HCT116 (cell line): ENCODE measurements around the gene CECR2. TPM values are rescaled to one million over a fixed set of nuclear protein-coding genes. Genes with fewer than 3 reads are reported as not detected.

ENCODE experiments used
- ATAC-seq: fragments of 200-7000 bp; cut with Tn5 transposase; 2 replicates; pipeline ENCODE4 v1.9.1; 2020; ENCODE audit warnings: mild to moderate bottlenecking, moderate library complexity
- BruUV-seq: library from RNA; stranded (reverse); fragments of 400-500 nt; replicated peaks from 2 replicates; lab custom pipeline; 2021; lab: Mats Ljungman, UMichigan
- CTCF ChIA-PET: fragments of 300-600 bp; sonication (Branson Sonifier 250); formaldehyde crosslinking; loops from one replicate; lab custom pipeline; 2021; ENCODE audit warnings: antibody characterized with exemption; lab: Charles Lee
- POLR2A ChIA-PET: fragments of 300-600, 350-600 bp; sonication (Branson Sonifier 250); formaldehyde crosslinking; loops from one replicate; lab custom pipeline; 2021; ENCODE audit warnings: antibody characterized with exemption; lab: Charles Lee
- RAD21 ChIA-PET, 2 experiments: fragments of 300-600 bp; sonication (Branson Sonifier 250); formaldehyde crosslinking; loops; one replicate each; lab custom pipeline; 2023; ENCODE audit warnings: low total read pairs in 2 of 2; ENCODE audit not compliant: uncharacterized antibody in 2 of 2, unreplicated experiment in 2 of 2, low non-redundant PET in 1 of 2; lab: Charles Lee
- DNase-seq: peaks from one replicate; pipeline ENCODE4 v3.0.0-alpha.2; 2010; ENCODE audit warnings: low read depth, low spot score
- H2AFZ ChIP-seq: fragments of 200-600 bp; shearing (Covaris generic), sonication (generic); 2 replicates; pipeline ENCODE4 v1.6.1; 2017; ENCODE audit warnings: low read depth, mixed run types, mixed read lengths, antibody characterized with exemption, low read length; ENCODE audit not compliant: poor library complexity, severe bottlenecking
- H3K27ac ChIP-seq: 2 replicates; pipeline ENCODE4 v1.5.1; 2012; ENCODE audit warnings: low read depth, low read length
- H3K27me3 ChIP-seq: fragments of 200-600 bp; sonication (generic); 2 replicates; pipeline ENCODE4 v1.6.1; 2016; ENCODE audit warnings: mixed run types, low read length, mixed read lengths; ENCODE audit not compliant: insufficient read depth
- H3K36me3 ChIP-seq, 2 experiments: fragments of 200-500 bp in 1 of 2; fragments of 200-600 bp in 1 of 2; sonication (Bioruptor generic) in 1 of 2; sonication (generic) in 1 of 2; 2 replicates each; pipeline versions ENCODE4 v1.5.1 to v1.6.1; 2014 to 2016; ENCODE audit warnings: low read length in 2 of 2, inconsistent platforms in 1 of 2, mixed read lengths in 1 of 2, mixed run types in 1 of 2; ENCODE audit not compliant: insufficient read depth in 2 of 2, control insufficient read depth in 1 of 2
- H3K4me1 ChIP-seq, 2 experiments: fragments of 200-600 bp in 1 of 2; sonication (generic) in 1 of 2; 2 replicates each; pipeline versions ENCODE4 v1.5.1 to v1.6.1; 2012 to 2017; ENCODE audit warnings: low read length in 2 of 2, inconsistent platforms in 1 of 2, mild to moderate bottlenecking in 1 of 2, mixed read lengths in 1 of 2, mixed run types in 1 of 2, moderate library complexity in 1 of 2; ENCODE audit not compliant: insufficient read depth in 2 of 2, control insufficient read depth in 1 of 2
- H3K4me2 ChIP-seq: fragments of 200-600 bp; sonication (generic); 2 replicates; pipeline ENCODE4 v1.6.1; 2017; ENCODE audit warnings: mixed run types, low read length, mixed read lengths
- H3K4me3 ChIP-seq, 2 experiments: fragments of 200-600 bp in 1 of 2; sonication (generic) in 1 of 2; replicated peaks in 1 of 2; 2 replicates each; pipeline ENCODE4 v1.5.1; 2011 to 2016; ENCODE audit warnings: low read length in 2 of 2, control low read depth in 1 of 2, low read depth in 1 of 2, mild to moderate bottlenecking in 1 of 2, mixed read lengths in 1 of 2, mixed run types in 1 of 2
- H3K79me2 ChIP-seq: fragments of 200-600 bp; sonication (generic); 2 replicates; pipeline ENCODE4 v1.6.1; 2017; ENCODE audit warnings: mild to moderate bottlenecking, mixed run types, low read length, moderate library complexity, mixed read lengths; ENCODE audit not compliant: insufficient read depth
- H3K9ac ChIP-seq: fragments of 200-600 bp; sonication (generic); 2 replicates; pipeline ENCODE4 v1.6.1; 2016; ENCODE audit warnings: low read length, mixed read lengths
- H3K9me2 ChIP-seq: fragments of 200-600 bp; sonication (generic), shearing (Covaris generic); 2 replicates; pipeline ENCODE4 v1.6.1; 2017; ENCODE audit warnings: mixed run types, mild to moderate bottlenecking, moderate library complexity; ENCODE audit not compliant: insufficient read depth
- H3K9me3 ChIP-seq, 2 experiments: fragments of 200-500 bp in 1 of 2; fragments of 200-600 bp in 1 of 2; sonication (Bioruptor generic) in 1 of 2; sonication (generic) in 1 of 2; 2 replicates each; pipeline ENCODE4 v1.6.1; 2014 to 2017; ENCODE audit warnings: low read length in 2 of 2, mixed read lengths in 2 of 2, inconsistent platforms in 1 of 2, low read depth in 1 of 2, mild to moderate bottlenecking in 1 of 2, mixed run types in 1 of 2, moderate library complexity in 1 of 2; ENCODE audit not compliant: control insufficient read depth in 1 of 2, insufficient read depth in 1 of 2
- H4K20me1 ChIP-seq: fragments of 200-600 bp; sonication (generic), shearing (Covaris generic); 2 replicates; pipeline ENCODE4 v1.6.1; 2017; ENCODE audit warnings: mixed run types, mild to moderate bottlenecking, moderate library complexity; ENCODE audit not compliant: insufficient read depth
- ELF1 ChIP-seq: IDR thresholded peaks from 2 replicates; pipeline ENCODE4 v1.6.1; 2012; ENCODE audit warnings: low read depth, borderline replicate concordance
- EZH2 ChIP-seq: fragments of 200-600 bp; sonication (generic); IDR thresholded peaks from 2 replicates; pipeline ENCODE4 v1.6.1; 2017; ENCODE audit warnings: antibody characterized with exemption, mixed run types
- FOSL1 ChIP-seq: IDR thresholded peaks from 2 replicates; pipeline ENCODE4 v1.6.1; 2012; ENCODE audit warnings: low read depth
- POLR2A ChIP-seq: IDR thresholded peaks from 2 replicates; pipeline ENCODE4 v1.7.0; 2011; ENCODE audit warnings: borderline replicate concordance; ENCODE audit not compliant: insufficient read depth, insufficient read length; ENCODE audit errors: extremely low read depth
- POLR2AphosphoS5 ChIP-seq: IDR thresholded peaks from 2 replicates; pipeline ENCODE4 v1.6.1; 2011; ENCODE audit warnings: mild to moderate bottlenecking, low read depth, low read length, moderate library complexity
- SIN3A ChIP-seq: IDR thresholded peaks from 2 replicates; pipeline ENCODE4 v1.6.1; 2012; ENCODE audit warnings: low read depth
- SP1 ChIP-seq: IDR thresholded peaks from 2 replicates; pipeline ENCODE4 v1.6.1; 2012; ENCODE audit warnings: low read depth
- SRF ChIP-seq: IDR thresholded peaks from 2 replicates; pipeline ENCODE4 v1.6.1; 2012; ENCODE audit warnings: low read depth
- TCF7L2 ChIP-seq: IDR thresholded peaks from 2 replicates; pipeline ENCODE4 v1.7.0; 2011; ENCODE audit warnings: borderline replicate concordance, inconsistent platforms; ENCODE audit not compliant: insufficient read depth, insufficient read length; ENCODE audit errors: extremely low read depth
- ZFX ChIP-seq: fragments of 450-650 bp; IDR thresholded peaks from 2 replicates; pipeline ENCODE4 v1.6.1; 2017
- intact Hi-C: fragments of 100-400 bp; cut with micrococcal nuclease; formaldehyde crosslinking; loops from 2 replicates; pipeline ENCODE4 v1.10.0; 2022
- total RNA-seq: library from RNA; stranded (reverse); gene quantifications from one replicate; pipeline ENCODE4 v1.2.1, GENCODE V29; 2021; ENCODE audit not compliant: unreplicated experiment
- TF ChIP-seq, protein P1 (sequence below): IDR thresholded peaks from 2 replicates; pipeline ENCODE4 v1.6.1; 2012
- TF ChIP-seq, protein P2 (sequence below): IDR thresholded peaks from 2 replicates; pipeline ENCODE4 v1.6.1; 2012; ENCODE audit warnings: low read depth
- TF ChIP-seq, protein P3 (sequence below), 3 experiments: fragments of 200-600 bp in 1 of 3; sonication (generic) in 1 of 3; IDR thresholded peaks in 2 of 3; conservative IDR thresholded peaks in 1 of 3; 2 replicates each; pipeline ENCODE4 v1.5.1; 2012 to 2017; ENCODE audit warnings: low read depth in 2 of 3, low read length in 2 of 3, antibody characterized with exemption in 1 of 3, borderline replicate concordance in 1 of 3, control low read depth in 1 of 3, mild to moderate bottlenecking in 1 of 3, mixed read lengths in 1 of 3, mixed run types in 1 of 3, moderate library complexity in 1 of 3; ENCODE audit not compliant: insufficient read depth in 1 of 3
- TF ChIP-seq, protein P4 (sequence below): IDR thresholded peaks from 2 replicates; pipeline ENCODE4 v1.6.1; 2012

The CECR2 gene
- total RNA-seq, 1 experiment from 2014 or later, result 6.0 TPM

DNA sequence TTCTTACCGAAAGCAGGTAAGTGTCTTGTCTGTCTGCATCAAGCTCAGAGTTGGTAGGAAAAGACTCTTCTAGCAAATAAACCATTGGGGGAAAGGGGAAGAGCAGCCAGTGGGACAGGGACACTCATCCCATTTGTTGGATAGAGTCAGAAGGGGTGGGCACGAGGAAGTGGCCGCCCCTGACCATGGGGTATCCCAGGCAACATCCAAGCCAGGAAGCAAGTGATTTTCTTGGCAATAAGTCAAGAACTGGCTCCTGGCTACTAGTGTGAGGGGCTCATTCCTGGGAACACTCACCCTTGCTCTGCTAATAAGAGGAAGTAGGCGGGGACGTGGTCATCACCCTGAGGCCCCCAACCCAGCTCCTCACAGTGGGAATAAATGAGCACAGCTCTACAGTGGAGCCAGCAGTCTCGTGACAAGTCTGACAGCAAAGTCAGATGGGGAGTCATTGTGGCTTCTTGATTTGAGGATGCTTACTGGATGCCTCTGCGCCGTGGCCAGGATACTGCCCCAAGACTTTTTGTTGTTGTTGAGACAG lies 200.8 kb downstream of the CECR2 start:
- POLR2A ChIA-PET, result no interaction called here
- Histone ChIP-seq H3K27me3 (no peaks in the 10 kb centered on the region), H3K4me1 (no peaks in the 10 kb centered on the region), H3K9ac (no peak overlapping the region), H3K79me2 (no peaks in the 10 kb centered on the region), H3K9me3 (no peaks in the 10 kb centered on the region), H4K20me1 (no peaks in the 10 kb centered on the region), H3K4me3 (no peak overlapping the region), H2AFZ (no peak overlapping the region)
- no peak for DNase-seq
- no TSS peak for BruUV-seq
- CTCF ChIA-PET, result no interaction called here
- RAD21 ChIA-PET, result no interaction called here
- intact Hi-C loops, result no loop called here
- TF ChIP-seq ELF1 (no peak), SP1 (no peak), SRF (no peak), ZFX (no peak), POLR2A (no peak)
- TF ChIP-seq, protein P1, sequence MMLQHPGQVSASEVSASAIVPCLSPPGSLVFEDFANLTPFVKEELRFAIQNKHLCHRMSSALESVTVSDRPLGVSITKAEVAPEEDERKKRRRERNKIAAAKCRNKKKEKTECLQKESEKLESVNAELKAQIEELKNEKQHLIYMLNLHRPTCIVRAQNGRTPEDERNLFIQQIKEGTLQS, result no peak
- TF ChIP-seq, all 23 proteins: peak for 0
- ATAC-seq, result no peak
- Histone ChIP-seq H3K9me2 (no peaks in the 10 kb centered on the region), H3K4me2 (no peak overlapping the region), H3K36me3 (no peaks in the 10 kb centered on the region), H3K27ac (no peak overlapping the region)

DNA sequence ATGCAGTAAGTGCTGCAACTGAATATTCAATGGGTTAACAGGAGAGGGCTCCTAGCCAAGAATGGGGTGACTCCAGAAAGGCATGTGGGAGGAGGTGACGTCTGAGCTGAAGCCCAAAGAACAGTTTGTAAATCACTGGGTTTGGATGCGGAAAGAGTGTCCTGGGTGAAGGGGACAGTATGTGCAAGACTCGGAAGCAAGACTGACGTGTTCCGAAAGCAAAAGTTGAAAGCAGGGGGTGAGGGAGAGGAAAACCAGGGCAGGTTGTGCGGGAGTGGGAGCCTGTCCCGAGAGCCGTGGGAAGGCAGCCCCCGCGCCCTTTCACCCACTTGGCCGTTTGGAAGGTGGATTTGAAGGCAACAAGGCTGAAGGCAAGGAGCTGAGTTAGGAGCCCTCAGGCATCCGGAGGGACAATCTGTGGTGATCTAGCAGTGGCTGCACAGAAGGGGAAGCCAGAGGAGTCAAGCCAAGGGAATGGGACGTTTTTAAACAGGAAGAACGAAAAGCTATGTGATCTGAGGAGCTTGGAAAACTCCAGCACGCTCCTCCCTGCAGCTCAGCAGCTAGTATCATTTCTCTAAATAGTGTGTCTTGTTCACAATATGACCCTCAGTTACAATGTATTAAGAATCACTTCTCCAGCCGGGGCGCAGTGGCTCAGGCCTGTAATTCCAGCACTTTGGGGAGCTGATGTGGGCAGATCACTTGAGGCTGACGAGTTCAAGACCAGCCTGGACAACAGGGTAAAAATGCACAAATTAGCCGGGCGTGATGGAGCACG lies 201.8 kb downstream of the CECR2 start:
- Histone ChIP-seq H3K4me2 (no peak overlapping the region), H3K9me2 (no peaks in the 10 kb centered on the region), H3K36me3 (no peaks in the 10 kb centered on the region), H4K20me1 (no peaks in the 10 kb centered on the region), H3K4me3 (no peak overlapping the region), H3K9ac (no peak overlapping the region), H2AFZ (no peak overlapping the region), H3K79me2 (no peaks in the 10 kb centered on the region), H3K4me1 (no peaks in the 10 kb centered on the region), H3K27me3 (no peaks in the 10 kb centered on the region), H3K27ac (no peak overlapping the region), H3K9me3 (no peaks in the 10 kb centered on the region)
- ChIA-PET CTCF (no interaction called here), POLR2A (no interaction called here), RAD21 (no interaction called here)
- DNase-seq (no peak), ATAC-seq (no peak)
- intact Hi-C loops, result no loop called here
- BruUV-seq, result no TSS peak
- TF ChIP-seq ZFX (no peak), POLR2A (no peak), SRF (no peak), EZH2 (no peak), SIN3A (no peak), POLR2AphosphoS5 (no peak), FOSL1 (no peak), TCF7L2 (no peak)
- TF ChIP-seq, protein P2, sequence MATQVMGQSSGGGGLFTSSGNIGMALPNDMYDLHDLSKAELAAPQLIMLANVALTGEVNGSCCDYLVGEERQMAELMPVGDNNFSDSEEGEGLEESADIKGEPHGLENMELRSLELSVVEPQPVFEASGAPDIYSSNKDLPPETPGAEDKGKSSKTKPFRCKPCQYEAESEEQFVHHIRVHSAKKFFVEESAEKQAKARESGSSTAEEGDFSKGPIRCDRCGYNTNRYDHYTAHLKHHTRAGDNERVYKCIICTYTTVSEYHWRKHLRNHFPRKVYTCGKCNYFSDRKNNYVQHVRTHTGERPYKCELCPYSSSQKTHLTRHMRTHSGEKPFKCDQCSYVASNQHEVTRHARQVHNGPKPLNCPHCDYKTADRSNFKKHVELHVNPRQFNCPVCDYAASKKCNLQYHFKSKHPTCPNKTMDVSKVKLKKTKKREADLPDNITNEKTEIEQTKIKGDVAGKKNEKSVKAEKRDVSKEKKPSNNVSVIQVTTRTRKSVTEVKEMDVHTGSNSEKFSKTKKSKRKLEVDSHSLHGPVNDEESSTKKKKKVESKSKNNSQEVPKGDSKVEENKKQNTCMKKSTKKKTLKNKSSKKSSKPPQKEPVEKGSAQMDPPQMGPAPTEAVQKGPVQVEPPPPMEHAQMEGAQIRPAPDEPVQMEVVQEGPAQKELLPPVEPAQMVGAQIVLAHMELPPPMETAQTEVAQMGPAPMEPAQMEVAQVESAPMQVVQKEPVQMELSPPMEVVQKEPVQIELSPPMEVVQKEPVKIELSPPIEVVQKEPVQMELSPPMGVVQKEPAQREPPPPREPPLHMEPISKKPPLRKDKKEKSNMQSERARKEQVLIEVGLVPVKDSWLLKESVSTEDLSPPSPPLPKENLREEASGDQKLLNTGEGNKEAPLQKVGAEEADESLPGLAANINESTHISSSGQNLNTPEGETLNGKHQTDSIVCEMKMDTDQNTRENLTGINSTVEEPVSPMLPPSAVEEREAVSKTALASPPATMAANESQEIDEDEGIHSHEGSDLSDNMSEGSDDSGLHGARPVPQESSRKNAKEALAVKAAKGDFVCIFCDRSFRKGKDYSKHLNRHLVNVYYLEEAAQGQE, result no peak
- TF ChIP-seq, protein P3, sequence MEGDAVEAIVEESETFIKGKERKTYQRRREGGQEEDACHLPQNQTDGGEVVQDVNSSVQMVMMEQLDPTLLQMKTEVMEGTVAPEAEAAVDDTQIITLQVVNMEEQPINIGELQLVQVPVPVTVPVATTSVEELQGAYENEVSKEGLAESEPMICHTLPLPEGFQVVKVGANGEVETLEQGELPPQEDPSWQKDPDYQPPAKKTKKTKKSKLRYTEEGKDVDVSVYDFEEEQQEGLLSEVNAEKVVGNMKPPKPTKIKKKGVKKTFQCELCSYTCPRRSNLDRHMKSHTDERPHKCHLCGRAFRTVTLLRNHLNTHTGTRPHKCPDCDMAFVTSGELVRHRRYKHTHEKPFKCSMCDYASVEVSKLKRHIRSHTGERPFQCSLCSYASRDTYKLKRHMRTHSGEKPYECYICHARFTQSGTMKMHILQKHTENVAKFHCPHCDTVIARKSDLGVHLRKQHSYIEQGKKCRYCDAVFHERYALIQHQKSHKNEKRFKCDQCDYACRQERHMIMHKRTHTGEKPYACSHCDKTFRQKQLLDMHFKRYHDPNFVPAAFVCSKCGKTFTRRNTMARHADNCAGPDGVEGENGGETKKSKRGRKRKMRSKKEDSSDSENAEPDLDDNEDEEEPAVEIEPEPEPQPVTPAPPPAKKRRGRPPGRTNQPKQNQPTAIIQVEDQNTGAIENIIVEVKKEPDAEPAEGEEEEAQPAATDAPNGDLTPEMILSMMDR (IDR thresholded peaks at IDR 0.05 in 2 of 3, conservative IDR thresholded peaks at IDR 0.05 in 1 of 3; ENCODE audit: borderline replicate concordance in 1 of 3, insufficient read depth in 1 of 3, low read depth in 2 of 3, low read length in 2 of 3), result no peak
- TF ChIP-seq, protein P4, sequence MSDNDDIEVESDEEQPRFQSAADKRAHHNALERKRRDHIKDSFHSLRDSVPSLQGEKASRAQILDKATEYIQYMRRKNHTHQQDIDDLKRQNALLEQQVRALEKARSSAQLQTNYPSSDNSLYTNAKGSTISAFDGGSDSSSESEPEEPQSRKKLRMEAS, result no peak
